Suppressor macrophage treated with lipopolysaccharide for 1 hour (primary cell): ENCODE measurements around the gene SFMBT2.

ENCODE experiments used
- DNase-seq, 3 donors: peaks; one replicate each; pipeline ENCODE4 v3.0.0-alpha.2; 2020 to 2022

Gene SFMBT2

GRCh38 chr10:7293378-7293920, 117.4 kb downstream of the SFMBT2 start:
- no peak for DNase-seq

GRCh38 chr10:7291487-7292270, 119.2 kb downstream of the SFMBT2 start:
- peak; percentile 42 to 66 (median 58) for DNase-seq

GRCh38 chr10:7288060-7288690, 122.7 kb downstream of the SFMBT2 start:
- peak in 2 of 3 donors; percentile 18 to 28 for DNase-seq

- no peak for DNase-seq
Measured at GRCh38 chr10:7287377-7287776, 123.5 kb downstream of the SFMBT2 start.

GRCh38 chr10:7285522-7286322, 125.1 kb downstream of the SFMBT2 start:
- DNase-seq = peak; percentile 41 to 51 (median 48)

GRCh38 chr10:7283246-7283645, 127.6 kb downstream of the SFMBT2 start:
- DNase-seq = no peak

- no peak for DNase-seq
Measured at GRCh38 chr10:7282457-7282856, 128.4 kb downstream of the SFMBT2 start.

- peak in 1 of 3 donors; percentile 41 for DNase-seq
Measured at GRCh38 chr10:7281429-7281828, 129.4 kb downstream of the SFMBT2 start.

- no peak for DNase-seq
Measured at GRCh38 chr10:7279303-7279702, 131.5 kb downstream of the SFMBT2 start.

- no peak for DNase-seq
Measured at GRCh38 chr10:7277867-7278266, 133.0 kb downstream of the SFMBT2 start.

GRCh38 chr10:7277432-7277831, 133.4 kb downstream of the SFMBT2 start:
- DNase-seq = no peak

- DNase-seq = peak; percentile 7 to 34 (median 24)
Measured at GRCh38 chr10:7275761-7276440, 134.9 kb downstream of the SFMBT2 start.

GRCh38 chr10:7274293-7274692, 136.5 kb downstream of the SFMBT2 start:
- DNase-seq = peak; percentile 40 to 60 (median 57)

- DNase-seq = no peak
Measured at GRCh38 chr10:7272008-7272407, 138.8 kb downstream of the SFMBT2 start.

GRCh38 chr10:7269988-7270387, 140.8 kb downstream of the SFMBT2 start:
- no peak for DNase-seq

- DNase-seq = no peak
Measured at GRCh38 chr10:7267142-7267541, 143.7 kb downstream of the SFMBT2 start.

- peak; percentile 31 to 70 (median 63) for DNase-seq
Measured at GRCh38 chr10:7265396-7266123, 145.3 kb downstream of the SFMBT2 start.

GRCh38 chr10:7264313-7264756, 146.5 kb downstream of the SFMBT2 start:
- DNase-seq = no peak

- DNase-seq = no peak
Measured at GRCh38 chr10:7263616-7264015, 147.2 kb downstream of the SFMBT2 start.

- no peak for DNase-seq
Measured at GRCh38 chr10:7261351-7261750, 149.5 kb downstream of the SFMBT2 start.

- no peak for DNase-seq
Measured at GRCh38 chr10:7260912-7261311, 149.9 kb downstream of the SFMBT2 start.

GRCh38 chr10:7260412-7260900, 150.4 kb downstream of the SFMBT2 start:
- peak; percentile 78 to 84 (median 82) for DNase-seq
